Mesodermal cell (in vitro differentiated cells): Measurements from ENCODE around the gene PPTC7.
"Not testable (repeated sequence)": the region's sequence is repeated elsewhere in the genome, so short reads cannot be mapped to it uniquely, and the experiment has no call there.

ENCODE experiments used
- H3K27ac ChIP-seq: 2 replicates; pipeline ENCODE4 v1.7.0; 2013; ENCODE audit warnings: mild to moderate bottlenecking, low read depth, low read length, moderate library complexity; ENCODE audit not compliant: severe bottlenecking
- H3K36me3 ChIP-seq: 2 replicates; pipeline ENCODE4 v1.7.1; 2013; ENCODE audit warnings: mild to moderate bottlenecking, low read length, moderate library complexity; ENCODE audit not compliant: control insufficient read depth, insufficient read depth
- H3K4me1 ChIP-seq: one replicate; pipeline ENCODE4 v1.7.1; 2013; ENCODE audit warnings: mild to moderate bottlenecking, low read length; ENCODE audit not compliant: insufficient read depth, control insufficient read depth, poor library complexity, severe bottlenecking
- H3K4me3 ChIP-seq: 2 replicates; pipeline ENCODE4 v1.7.0; 2013; ENCODE audit warnings: low read length, control low read depth, mild to moderate bottlenecking; ENCODE audit not compliant: insufficient read depth, poor library complexity, severe bottlenecking; ENCODE audit errors: extremely low read depth
- H3K9me3 ChIP-seq: 2 replicates; pipeline ENCODE4 v1.7.1; 2013; ENCODE audit warnings: mild to moderate bottlenecking, low read length, moderate library complexity; ENCODE audit not compliant: control insufficient read depth
- WGBS, 2 experiments: methylation state at CpG; one replicate each; pipeline ENCODE4 v1.1.5; 2013; ENCODE audit warnings: missing lambda C conversion rate in 2 of 2; ENCODE audit not compliant: insufficient coverage in 2 of 2; 5-methylcytosine and 5-hydroxymethylcytosine counted together

PPTC7 gene

DNA sequence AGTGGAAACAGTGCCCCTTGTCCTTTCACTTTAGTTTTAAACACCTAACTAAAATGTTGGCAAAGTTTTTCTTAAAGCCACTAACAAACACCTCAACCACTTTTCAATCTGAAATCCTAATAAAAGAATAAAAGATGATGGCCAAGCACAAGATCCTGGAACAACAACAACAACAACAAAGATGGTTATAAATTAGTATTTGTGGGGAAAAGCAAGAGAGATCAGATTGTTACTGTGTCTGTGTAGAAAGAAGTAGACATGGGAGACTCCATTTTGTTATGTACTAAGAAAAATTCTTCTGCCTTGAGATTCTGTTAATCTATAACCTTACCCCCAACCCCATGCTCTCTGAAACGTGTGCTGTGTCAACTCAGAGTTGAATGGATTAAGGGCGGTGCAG is 13.3 kb downstream of the PPTC7 start:
- H3K4me1 ChIP-seq: not testable (repeated sequence)

DNA sequence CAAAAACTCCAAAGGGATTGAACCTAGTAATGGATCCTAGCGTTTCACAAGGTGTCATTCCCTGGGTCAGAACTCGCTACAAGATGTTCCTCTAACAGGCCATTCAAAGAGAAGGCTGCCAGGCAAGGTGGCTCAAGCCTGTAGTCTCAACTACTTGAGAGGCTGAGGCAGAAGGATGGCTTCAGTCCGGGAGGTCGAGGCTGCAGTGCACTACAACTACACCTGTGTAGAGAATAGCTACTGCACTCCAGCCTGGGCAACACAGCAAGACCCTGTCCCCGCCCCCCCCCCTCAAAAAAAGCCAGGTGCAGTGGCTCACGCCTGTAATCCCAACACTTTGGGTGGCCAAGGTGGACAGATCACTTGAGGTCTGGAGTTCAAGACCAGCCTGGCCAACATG is 14.4 kb downstream of the PPTC7 start:
- H3K4me1 ChIP-seq: peaks cover 2% of the 10 kb centered on the region
- no peak overlapping the region for H3K4me3 ChIP-seq
- H3K36me3 ChIP-seq: peaks cover 3% of the 10 kb centered on the region
- WGBS, 2 experiments: 93 to 100% methylated on average over 2 to 4 of the region's 6 CpGs
- no peak overlapping the region for H3K27ac ChIP-seq
- H3K9me3 ChIP-seq: peaks cover 29% of the 10 kb centered on the region

More for the DNA sequence above, 13.3 kb downstream of the PPTC7 start:
- H3K9me3 ChIP-seq: peaks cover 29% of the 10 kb centered on the region
- H3K36me3 ChIP-seq, H3K27ac ChIP-seq, H3K4me3 ChIP-seq: not testable (repeated sequence)
- no CpG with 5 or more reads among the region's 2 CpGs for WGBS, 2 experiments

DNA sequence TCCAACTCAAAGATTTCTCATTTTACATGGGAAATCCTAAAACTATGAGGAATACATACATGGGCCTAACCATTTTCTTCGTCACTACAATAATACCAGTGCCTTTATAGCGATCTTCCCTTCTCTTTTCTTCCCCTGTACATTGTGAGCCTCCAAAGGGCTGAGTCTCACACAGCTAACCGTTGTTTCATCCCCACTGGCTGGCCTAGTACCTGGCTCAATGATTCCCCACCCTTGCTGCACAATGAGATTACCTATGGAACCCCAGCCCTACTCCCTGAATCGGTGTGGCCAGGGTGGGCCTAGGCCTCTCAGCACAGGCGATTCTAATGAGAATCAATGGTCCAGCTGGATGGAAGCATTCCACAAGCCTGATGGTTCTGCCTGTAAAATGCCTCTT is 16.1 kb downstream of the PPTC7 start:
- Histone ChIP-seq H3K27ac (no peak overlapping the region), H3K4me1 (peaks cover 3% of the 10 kb centered on the region), H3K9me3 (peaks cover 21% of the 10 kb centered on the region), H3K36me3 (peaks cover 3% of the 10 kb centered on the region), H3K4me3 (no peak overlapping the region)
- 90 to 96% methylated on average over 5 of the region's 5 CpGs for WGBS, 2 experiments

DNA sequence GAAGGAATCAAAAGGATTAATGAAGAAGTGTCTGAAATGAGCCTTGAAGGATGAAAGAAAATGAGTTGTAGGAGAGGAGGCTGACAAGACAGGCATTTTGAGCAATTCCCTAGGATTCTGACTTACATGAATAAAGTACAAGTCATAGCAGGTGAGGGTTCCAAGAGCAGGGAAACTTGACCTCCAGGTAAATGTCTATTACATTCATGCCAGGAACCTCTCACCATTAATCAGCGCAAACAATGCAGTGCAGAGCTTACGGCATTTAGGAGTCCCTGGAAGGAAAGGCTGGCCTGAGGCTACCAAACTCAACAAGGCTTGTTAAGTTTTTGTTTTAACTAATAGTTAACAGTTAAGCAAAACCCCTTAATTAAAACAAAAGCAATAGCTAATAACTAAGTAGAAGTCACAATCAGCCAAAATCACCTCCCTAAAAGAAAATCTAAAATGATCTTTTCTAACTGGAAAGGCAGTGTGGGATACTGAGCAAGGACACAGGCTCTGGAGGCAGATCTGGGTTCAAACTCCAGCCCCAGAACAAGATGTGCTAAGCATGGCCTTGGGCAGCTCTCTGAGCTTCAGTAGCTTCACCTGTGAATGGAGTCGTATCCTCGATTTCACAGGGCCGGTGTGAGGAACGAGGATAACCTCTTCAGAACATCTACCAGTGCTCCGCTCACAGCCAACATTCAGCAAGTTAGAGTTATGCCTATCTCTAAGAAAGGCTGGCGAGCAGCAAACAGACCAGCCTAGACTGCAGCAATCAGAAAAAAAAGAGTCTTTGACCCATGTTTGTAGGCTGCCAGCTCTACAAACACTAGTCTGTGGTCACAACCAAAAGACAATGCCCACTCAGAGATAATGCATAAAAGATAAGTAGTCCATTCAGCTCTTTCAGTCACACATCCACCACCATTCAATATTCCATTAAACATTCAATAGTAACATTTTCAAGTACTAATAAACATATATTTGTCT is 16.9 kb downstream of the PPTC7 start:
- Histone ChIP-seq H3K36me3 (peaks cover 3% of the 10 kb centered on the region), H3K27ac (no peak overlapping the region), H3K4me1 (peaks cover 3% of the 10 kb centered on the region), H3K4me3 (no peak overlapping the region), H3K9me3 (peaks cover 13% of the 10 kb centered on the region)
- 96% methylated on average over 6 of the region's 8 CpGs for WGBS, 2 experiments

DNA sequence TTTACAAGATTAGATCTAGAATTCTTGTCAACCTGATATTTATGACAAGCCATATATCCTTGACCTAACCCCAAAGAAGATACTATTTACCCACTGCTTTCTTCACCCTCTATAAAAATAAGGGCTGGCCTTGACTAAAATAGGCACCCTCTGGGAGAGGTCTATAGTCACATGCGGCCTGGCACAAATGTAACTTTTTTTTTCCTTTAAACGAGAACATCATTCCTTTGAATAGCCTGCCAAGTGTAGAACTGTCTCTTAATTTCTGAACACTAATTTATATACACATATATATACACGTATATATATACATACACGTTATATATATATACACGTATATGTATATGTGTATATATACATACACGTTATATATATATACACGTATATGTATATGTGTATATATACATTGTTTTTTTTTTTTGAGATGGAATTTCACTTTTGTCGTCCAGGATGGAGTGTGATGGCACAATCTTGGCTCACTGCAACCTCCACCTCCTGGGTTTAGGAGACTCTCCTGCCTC is 18.6 kb downstream of the PPTC7 start:
- Histone ChIP-seq H3K4me1 (peaks cover 3% of the 10 kb centered on the region), H3K9me3 (peaks cover 9% of the 10 kb centered on the region), H3K36me3 (peaks cover 3% of the 10 kb centered on the region), H3K27ac (no peak overlapping the region), H3K4me3 (no peak overlapping the region)
- WGBS, 2 experiments: 82 to 100% methylated on average over 1 to 2 of the region's 8 CpGs

DNA sequence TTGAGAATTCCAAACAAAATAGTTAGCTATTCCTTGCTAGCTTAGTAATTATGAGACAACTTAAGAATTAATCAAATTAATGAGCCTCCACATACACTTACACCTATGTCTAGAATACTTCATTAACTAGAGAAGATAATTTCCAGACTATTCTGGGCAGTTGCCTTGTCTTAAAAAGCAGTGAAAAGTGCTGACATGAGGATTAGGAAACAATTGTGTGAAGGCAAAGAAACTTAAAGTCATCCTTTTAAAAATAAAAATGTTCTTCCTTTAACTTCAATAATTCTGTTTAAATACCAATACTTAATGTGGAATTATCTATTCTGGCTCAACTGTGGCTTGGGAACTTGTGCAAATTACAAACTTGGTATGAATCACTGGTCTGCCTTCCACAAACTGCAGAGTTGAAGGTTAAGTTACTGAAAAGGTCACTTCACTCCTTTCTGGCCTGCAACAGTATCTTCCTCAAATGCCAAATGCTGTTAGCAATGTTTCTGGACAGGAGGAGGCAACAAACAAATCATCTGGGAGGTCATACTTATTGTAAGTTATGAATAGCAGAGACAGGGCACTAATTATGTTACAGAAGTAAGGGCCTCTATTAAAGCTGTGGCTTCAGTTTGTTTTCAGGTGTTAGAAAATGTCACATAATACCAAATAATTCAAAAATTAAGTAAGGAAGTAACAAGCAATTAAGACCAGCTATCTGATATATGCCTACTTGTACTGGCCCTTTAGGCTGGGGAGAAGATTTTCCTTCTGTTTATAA is 19.2 kb downstream of the PPTC7 start:
- Histone ChIP-seq H3K4me3 (no peak overlapping the region), H3K9me3 (peaks cover 5% of the 10 kb centered on the region), H3K36me3 (peaks cover 3% of the 10 kb centered on the region), H3K4me1 (peaks cover 3% of the 10 kb centered on the region), H3K27ac (no peak overlapping the region)

DNA sequence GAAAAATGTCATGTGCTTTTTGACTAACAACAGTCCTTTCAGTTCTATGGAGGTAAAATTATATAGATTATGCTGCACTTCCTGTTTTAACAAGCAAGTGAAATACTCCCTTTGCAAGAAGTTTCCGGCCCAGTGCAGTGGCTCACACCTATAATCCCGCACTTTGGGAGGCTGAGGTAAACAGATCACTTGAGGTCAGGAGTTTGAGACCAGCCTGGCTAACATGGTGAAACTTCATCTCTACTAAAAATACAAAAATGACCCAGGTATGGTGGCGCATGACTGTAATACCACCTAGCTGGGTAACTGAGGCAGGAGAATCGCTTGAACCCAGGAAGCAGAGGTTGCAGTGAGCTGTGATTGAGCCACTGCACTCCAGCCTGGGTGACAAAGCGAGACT is 20.7 kb downstream of the PPTC7 start:
- H3K9me3 ChIP-seq, H3K4me3 ChIP-seq, H3K4me1 ChIP-seq, H3K27ac ChIP-seq, H3K36me3 ChIP-seq: not testable (repeated sequence)
- WGBS, 2 experiments: 93 to 94% methylated on average over 3 to 5 of the region's 5 CpGs

DNA sequence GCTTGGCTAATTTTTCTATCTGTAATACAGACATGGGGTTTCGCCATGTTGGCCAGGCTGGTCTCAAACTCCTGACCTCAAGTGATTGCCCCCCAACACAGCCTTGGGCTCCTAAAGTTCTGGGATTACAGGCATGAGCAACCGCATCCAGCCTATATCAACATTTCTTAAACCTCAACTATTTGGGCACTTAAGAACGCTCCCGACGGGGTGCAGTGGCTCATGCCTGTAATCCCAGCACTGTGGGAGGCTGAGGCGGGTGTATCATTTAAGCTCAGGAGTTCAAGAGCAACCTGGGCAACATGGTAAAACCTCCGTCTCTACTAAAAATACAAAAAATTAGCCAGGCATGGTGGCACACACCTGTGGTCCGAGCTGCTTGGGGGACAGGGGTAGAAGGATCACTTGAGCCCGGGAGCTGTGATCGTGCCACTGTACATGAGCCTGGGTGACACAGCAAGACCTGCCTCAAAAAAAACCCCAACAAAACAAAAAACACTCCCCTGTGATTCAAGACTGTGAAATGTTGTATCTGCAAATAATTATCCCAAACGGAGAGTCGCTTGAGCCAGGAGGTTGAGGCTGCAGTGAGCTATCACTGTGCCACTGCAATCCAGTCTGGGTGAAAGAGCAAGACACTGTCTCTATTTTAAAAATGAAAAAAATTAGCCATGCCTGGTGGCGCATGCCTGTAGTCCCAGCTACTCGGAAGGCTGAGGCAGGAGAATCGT is 21.5 kb downstream of the PPTC7 start:
- H3K36me3 ChIP-seq: no peaks in the 10 kb centered on the region
- peaks cover 3% of the 10 kb centered on the region for H3K4me1 ChIP-seq
- H3K27ac ChIP-seq: no peak overlapping the region
- H3K4me3 ChIP-seq: no peak overlapping the region
- H3K9me3 ChIP-seq: no peaks in the 10 kb centered on the region
- 87 to 98% methylated on average over 6 to 11 of the region's 15 CpGs for WGBS, 2 experiments

DNA sequence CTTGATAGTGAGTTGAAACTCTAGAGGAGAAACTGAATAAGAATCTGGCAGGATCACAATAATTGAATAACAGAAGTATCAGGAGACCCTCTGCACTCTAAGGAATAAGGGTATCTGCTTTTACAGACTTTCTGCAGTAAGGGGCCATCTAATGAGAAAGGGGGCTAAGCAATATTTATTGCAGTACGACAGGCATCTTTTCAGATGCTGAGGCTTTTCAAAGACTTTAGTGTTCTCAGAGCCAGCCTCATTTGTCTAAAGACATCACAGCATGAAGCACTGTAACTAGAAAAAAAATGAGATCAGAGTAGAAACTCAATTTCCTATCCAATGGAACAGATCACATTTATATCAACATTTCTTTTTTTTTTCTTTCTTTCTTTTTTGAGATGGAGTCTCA is 22.2 kb downstream of the PPTC7 start:
- WGBS, 2 experiments: no CpG with 5 or more reads among the region's 1 CpG
- H3K9me3 ChIP-seq: no peaks in the 10 kb centered on the region
- no peaks in the 10 kb centered on the region for H3K36me3 ChIP-seq
- no peak overlapping the region for H3K4me3 ChIP-seq
- H3K4me1 ChIP-seq: peaks cover 4% of the 10 kb centered on the region
- H3K27ac ChIP-seq: no peak overlapping the region

DNA sequence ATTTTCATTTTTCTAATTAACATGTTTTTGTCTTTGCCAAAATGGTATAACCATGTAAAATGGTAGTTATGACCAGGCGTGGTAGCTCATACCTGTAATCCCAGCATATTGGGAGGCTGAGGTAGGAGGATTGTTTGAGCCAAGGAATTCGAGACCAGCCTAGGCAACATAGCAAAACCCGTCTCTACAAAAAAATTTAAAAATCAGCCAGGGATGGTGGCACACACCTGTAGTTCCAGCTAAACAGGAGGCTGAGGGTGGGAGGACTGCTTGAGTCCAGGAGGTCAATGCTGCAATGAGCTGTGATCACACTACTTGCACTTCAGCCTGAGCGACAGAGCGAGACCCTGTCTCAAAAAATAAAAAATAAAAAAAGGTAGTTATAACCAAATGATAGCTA is 23.1 kb downstream of the PPTC7 start:
- Histone ChIP-seq H3K4me3 (no peak overlapping the region), H3K36me3 (no peaks in the 10 kb centered on the region), H3K27ac (no peak overlapping the region), H3K9me3 (no peaks in the 10 kb centered on the region), H3K4me1 (peaks cover 6% of the 10 kb centered on the region)
- WGBS, 2 experiments: 88 to 100% methylated on average over 2 to 4 of the region's 5 CpGs
